Stimulated activated CD8-positive, alpha-beta memory T cell treated with anti-CD3 and anti-CD28 coated beads, Interleukin-2, amount 100 ng/mL, for 48 hours (primary cell): ENCODE measurements around the gene CRAT.
"Not testable (repeated sequence)": the region's sequence is repeated elsewhere in the genome, so short reads cannot be mapped to it uniquely, and the experiment has no call there.

Source experiments
- DNase-seq, 2 donors: peaks; one replicate each; pipeline ENCODE4 v3.0.0-alpha.2; 2020; ENCODE audit warnings: low read depth in 2 of 2

CRAT gene

DNA sequence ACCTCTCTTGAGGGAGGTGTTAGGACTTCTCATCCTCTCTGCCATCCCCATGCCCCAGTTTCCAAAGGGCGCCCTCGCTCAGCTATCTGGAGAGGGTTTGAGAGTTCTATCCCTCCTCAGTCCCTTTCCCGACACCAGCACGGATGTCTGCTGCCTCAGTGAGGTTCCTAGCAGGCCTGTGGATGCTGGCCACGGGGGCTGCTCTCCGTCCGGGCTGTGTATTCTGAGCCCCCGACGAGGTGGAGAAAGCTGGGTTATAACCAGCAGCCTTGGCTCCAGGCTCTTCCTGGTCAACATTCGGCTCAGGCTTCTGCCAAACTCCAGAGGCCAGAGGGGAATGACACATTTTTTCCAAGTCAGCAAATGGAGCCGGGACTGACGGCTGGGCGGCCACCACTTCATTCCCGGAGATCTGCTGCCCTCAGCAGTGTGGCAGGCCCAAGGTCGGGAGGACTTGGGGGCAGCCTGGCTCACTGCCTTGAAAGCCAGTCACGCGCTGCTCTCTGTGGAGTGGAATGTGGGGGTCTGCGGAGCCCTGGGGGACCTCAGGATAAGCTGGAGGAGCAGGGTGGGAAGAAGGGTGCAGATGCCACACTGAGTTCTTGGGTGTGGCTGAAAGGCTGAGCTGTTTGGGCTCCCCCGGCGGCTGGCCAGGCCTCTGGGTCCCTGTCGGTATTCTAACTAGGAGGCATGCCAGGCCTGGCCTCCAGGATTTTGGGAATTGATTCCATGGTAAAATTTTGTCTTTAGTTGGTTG, 28.1 kb upstream of the CRAT start:
- no peak for DNase-seq

DNA sequence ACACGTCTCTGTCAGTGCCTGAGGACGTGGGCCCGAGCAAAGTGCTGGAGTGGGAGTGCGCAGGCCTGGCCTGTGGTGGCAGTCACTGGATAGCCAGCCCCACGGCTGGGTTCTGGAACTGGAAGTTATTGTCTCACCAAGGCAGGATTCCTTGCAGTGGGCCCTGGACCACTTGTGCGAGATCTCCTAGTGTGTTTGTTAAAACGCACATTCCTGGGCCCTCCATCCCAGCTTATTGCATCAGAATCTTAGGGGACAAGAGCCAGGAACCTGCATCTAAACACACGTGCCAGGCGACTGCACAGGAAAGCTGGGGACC, 27.5 kb upstream of the CRAT start:
- DNase-seq: no peak

DNA sequence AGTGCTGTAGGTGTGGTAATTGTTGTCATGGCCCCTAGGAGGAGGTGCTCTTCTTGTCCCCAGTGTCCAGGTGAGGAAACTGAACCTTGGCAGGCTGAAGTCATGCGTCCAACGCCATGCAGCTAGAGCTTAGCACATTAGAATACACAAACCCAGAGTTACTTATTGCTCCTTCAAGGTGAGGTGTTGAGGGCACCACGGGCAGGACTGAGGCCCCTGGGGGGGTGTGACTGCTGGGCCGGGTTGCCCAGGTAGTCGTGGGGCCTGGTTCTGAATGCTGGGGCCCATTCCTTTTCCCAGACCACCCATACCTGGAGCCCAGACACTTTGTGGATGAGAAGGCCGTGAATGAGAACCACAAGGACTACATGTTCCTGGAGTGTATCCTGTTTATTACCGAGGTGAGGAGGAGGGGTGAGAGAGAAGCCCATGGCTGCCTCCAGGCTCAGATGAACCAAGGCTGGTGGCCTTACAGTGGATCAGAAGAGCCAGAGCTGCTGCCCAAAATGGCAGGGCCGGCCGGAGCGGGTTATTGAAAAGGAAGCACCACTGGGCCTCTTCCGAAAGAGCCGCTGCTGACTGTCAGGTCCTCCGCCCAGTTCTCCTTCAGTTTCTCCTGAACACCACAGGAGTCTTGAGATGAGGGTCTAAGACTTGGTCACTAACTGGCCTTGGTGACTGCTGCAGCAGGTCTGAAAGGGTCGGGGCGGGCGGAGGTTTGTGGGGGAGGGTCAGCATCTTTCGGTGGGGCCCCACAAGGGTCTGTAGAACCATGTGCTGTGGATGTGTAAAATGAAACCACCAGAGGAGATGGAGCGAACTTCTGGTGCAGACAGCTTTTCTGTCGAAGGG, 26.9 kb upstream of the CRAT start:
- DNase-seq: no peak

DNA sequence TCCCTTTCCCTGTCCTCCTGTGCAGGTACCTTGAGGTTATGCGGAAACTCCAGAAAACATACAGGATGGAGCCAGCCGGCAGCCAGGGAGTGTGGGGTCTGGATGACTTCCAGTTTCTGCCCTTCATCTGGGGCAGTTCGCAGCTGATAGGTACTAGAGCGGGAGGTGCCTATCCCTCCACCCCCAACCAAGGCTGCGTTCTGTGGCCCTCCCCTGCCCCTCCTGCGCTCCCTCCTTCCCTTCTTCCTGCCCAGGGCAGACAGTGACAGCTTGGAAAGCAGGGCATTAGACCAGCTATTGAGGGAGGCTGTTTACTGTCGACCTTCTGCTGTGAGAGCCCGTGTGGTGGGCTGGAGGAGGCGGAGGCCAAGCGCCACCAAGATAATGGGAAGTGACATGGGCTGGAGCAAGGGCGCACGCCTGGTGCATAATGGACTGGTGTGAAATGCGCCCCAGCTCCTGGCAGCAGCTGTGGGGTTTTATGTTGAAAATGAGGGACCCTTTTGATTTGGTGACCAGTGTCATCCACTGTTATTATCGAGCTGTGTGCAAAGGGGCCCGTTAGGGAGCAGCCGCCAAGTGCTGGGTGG, 25.9 kb upstream of the CRAT start:
- DNase-seq: no peak

DNA sequence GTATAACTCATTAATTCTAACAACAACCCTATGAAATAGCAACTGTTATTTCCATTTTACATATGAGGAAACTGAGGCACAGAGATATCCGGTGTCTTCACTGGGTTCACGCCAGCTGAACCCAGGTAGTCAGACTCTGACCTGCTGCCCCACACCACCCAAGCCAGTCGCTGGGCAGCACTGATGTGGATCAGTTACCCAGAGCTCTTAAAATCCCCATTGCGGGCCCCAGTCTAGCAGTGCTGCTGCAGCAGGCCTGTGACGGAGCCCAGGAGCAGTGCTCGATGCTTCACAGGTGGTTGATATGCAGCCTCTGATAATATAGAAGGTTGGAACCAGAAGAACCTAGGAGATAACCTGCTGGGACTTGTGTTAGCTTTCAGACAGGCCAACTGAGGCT, 24.9 kb upstream of the CRAT start:
- no peak for DNase-seq

DNA sequence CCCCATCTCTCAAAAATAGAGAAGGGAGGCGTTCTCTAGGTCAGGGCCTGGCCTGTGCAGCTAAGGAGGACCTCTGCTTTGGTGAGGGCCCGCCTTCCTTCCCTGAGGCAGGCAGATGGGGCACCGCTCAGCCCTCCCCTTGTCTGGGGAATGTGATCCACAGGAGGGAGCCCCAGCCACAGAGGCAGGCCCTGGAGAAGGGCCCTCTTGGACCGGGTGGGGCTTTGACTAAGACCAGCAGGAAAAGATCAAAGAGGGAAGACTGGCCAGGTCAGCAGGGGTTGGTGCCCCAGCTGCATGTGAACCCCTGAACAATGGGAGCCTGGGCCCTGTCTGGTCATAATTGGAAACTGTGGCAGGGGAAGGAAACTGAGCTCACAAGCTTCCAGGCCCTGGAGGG, 22.5 kb upstream of the CRAT start:
- no peak for DNase-seq

DNA sequence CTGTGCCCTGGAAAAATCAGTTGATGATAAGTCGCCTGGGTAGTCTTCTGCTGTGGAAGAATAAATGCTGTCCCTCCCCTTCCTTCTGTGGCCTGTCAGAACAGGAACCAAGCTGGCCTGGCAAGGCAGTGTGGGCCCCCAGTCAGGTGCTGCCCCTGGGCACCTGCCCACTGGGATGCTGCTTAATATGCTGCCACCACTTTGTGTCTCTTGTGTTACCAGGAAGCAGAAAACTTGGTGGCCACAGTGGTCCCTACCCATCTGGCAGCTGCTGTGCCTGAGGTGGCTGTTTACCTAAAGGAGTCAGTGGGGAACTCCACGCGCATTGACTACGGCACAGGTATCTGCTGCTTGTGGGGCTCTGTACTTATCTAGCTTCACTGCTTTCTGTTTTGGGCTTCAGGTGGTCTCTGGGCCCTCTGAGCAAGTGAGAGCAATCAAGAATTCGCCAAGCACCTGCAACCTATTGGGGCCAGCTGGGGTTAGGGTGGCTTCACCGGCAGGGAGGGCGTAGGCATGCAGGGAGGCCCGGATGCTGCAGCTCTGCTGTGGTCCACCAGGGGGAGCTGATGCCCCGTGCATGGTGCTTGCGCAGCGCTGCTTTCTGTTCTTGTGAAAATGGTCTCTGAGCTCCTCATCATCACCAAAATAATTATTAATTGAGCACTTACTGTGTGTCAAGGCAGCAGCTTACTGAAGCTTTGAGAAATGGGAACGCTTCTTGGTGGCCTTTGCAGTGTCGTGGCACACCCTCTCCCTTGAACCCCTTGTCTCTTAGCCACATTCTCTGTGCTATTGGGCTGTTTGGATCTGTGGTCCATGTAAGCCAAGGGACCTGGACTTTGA, 20.9 kb upstream of the CRAT start:
- DNase-seq: peak; percentile 73 to 76

DNA sequence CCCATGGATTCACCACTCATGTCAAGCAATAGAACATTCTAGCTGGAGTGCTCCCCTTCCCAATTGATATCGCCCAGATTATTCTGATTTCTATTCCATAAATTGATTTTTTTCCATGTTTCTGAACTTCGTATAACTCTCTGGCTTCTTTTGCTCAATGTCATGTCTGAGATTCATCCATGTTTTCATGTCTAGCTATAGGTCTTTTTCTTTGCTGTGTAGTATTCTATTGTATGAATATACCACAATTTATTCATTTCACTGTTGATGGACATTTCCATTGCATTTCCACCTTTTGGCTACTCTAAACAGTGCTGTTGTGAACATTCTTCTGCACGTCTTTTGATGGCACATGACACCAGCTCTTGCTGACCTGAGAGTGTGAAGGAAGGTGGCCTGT, 20.2 kb upstream of the CRAT start:
- DNase-seq: no peak

DNA sequence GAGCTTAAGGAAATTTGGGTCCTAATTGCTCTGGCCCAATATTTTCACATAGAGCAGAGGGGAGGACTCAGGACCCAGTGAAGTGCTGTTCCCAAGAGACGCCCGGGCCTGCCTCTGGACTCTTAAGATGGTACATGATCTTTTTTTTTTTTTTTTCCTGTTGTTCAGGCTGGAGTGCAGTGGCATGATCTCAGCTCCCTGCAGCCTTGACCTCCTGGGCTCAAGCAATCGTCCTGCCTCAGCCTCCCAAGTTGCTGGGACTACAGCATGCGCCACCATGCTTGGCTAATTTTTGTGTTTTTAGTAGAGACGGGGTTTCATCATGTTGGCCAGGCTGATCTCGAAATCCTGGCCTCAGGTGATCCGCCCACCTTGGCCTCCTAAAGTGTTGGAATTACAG, 19.7 kb upstream of the CRAT start:
- DNase-seq: not testable (repeated sequence)

DNA sequence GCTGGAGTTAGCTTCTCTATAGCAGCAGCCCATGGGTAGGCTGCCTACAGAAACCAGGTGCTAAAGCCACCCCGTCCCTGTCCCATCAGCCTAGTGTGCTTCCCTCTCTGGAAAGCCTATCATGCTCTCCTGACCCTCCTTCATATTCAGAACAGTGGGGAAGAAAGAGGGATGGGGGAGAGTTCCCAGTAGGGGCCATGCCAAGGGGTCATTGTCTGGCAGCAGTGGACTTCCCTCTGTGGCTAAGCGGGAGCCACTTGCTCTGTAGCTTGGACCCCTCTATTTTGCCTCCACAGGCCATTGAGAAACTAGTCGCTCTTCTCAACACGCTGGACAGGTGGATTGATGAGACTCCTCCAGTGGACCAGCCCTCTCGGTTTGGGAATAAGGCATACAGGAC, 18.1 kb upstream of the CRAT start:
- DNase-seq: no peak

DNA sequence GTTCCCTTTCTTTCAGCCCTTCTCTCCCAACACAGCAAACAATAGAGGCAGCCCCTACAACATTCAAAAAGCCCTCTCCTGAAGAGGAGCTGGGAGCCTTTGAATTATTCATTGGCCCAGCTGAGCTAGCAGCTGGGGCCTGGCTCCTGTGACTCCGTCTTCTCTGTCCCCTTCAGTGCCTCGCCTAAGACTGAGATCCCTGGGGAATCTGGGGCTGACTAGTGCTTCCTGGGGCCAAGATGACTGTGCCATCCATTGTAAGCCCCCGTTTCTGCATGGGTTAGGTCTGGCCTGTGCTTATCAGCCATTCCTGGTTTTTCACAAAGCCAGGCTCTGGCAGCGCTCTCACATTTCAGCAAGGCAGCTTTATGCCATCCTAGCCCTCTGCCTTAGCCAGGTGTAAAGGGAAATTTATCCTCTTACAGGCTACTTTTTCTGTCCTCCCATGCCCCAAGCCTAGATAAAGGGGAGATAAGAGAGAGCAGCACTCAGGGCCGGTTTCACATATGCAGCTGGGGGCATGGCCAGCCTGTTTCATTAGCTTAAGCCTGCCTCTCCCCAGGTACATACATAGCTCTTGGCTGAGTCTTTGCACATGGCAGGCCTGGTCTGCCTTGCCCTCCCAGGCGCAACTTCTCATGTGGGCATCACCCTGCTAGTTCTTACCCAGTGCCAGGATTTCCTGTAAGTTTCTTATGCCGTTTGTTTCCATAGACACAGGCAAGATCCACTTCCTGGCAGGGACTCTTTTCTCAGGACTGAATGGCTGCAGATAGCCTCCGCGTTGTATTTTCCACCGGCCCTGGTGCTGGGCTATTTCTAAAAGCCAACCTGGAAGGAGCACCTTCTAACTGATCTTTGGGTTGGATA, 16.4 kb upstream of the CRAT start:
- DNase-seq: no peak

DNA sequence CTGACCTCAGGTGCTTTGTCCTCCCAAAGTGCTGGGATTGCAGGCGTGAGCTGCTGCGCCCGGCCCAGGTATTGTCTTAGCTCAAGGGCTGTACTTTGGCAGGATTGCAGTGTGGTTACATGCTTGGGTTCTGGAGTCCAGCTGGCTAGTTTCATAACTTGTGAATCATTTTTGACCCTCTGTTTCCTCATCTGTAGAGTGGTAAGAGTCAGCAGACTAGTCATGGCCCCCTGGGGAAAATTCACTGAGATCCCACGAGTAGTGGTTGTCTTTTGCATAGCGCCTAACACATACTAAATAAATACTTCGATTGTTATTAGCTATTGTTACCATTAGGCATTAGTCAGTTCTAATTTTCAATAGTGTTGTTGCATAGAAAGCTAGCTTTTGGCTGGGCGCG, 14.9 kb upstream of the CRAT start:
- no peak for DNase-seq

DNA sequence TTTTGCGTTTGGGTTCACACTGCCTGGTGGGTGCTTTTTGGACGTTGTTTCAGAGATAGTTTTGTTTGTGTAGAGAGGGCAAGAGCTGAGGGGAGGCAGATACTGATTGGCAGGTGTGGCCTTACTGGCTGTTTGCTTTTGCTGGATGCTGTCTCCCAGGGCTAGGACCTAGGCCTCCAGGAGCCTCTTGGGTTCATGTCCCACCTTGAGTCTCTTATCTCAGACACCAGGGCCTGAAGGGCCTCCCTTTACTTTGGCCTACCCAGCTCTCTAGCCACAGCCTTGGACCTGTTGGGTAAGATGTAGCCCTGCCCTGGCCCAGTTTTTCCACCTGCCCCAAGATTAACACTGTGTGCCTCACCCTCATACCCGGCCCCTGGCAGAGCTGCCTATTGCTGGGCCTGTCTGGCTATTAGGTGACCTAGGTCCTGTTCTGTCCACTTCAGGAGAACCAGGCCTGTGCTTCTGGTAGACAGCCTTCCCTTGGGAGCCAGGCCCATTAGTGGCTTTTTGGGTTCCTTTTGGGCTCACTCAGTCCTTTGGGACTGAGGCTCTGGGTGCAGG, 14.0 kb upstream of the CRAT start:
- no peak for DNase-seq

DNA sequence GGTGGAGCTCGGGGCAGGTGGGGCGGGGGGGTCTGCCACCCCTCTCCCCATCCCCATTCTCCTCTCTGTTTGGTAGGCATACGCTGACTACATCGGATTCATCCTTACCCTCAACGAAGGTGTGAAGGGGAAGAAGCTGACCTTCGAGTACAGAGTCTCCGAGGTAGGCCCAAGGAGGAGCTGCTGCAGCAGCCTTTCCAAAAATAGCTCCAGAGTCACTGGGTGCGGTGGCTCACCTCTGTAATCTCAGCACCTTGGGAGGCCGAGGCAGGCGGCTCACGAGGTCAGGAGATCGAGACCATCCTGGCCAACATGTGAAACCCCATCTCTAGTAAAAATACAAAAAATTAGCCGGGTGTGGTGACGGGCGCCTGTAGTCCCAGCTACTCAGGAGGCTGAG, 12.4 kb upstream of the CRAT start:
- DNase-seq: not testable (repeated sequence)

DNA sequence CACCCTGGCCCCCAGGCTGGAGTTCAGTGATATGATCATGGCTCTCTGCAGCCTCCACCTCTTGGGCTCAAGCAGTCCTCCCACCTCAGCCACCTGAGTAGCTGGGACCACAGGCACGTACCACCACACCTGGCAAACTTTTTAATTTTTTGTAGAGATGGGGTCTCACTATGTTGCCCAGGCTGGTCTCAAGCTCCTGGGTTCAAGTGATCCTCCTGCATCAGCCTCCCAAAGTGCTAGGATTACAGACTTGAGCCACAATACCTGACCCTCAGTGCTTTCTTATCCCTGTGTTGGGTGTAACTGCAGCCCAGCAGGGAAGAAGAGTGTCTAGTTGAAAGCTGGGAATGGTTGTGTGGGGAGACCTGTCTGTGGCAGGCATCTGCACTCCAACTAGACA, 11.5 kb upstream of the CRAT start:
- DNase-seq: no peak

DNA sequence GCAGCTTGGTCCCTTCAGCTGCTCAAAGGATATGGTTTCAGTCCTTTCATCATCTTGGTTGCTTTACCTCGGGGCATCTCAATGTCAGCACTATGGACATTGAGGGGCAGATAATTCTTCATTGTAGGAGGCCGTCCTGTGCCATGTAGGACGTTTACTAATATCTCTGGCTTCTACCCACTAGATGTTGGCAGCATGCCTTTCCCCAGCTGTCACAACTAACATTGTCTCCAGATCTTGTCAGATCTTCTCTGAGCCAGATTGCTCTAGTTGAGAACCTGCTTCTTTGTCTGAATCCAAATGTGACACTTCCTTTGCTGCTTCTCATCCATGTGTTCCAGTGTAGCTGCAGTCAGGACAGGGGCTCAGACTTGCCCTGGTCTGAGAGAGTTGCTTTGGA, 10.9 kb upstream of the CRAT start:
- no peak for DNase-seq

DNA sequence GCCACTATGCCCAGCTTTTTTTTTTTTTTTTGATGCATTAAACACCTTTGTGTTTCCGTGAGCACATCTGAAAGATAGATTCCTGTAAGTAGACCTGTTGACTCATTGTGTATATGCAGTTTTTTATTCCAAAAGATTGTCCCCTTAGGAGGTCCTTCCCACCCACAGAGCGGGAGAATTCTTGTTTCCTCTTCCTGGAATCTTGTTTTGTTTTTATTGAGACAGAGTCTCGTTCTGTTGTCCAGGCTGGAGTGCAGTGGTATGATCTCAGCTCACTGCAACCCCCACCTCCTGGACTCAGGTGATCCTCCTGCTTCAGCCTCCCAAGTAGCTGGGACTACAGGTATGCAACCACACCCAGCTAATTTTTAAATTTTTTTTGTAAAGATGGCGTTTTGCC, 8.2 kb upstream of the CRAT start:
- no peak for DNase-seq

DNA sequence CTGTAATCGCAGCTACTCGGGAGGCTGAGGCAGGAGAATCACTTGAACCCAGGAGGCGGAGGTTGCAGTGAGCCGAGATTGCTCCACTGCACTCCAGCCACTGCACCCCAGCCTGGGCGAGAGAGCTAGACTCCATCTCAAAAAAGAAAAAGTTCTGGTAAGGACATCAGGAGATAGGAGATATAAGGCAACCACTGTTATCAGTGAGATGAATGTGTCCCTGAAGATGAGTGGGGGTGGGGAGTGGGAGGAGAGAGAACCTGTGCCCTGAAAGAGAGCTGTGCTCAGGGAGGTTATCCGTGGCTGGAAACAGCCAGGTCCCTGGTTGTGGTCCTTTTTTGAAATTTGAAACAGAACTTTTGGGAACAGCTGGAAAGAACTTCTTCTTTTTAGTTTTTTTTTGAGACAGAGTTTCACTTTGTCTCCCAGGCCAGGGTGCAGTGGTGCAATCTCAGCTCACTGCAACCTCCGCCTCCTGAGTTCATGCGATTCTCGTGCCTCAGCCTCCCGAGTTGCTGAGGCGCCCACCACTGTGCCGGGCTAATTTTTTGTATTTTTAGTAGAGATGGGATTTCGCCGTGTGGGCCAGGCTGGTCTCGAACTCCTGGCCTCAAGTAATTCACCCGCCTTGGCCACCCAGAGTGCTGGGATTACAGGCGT, 3.2 kb upstream of the CRAT start:
- no peak for DNase-seq

DNA sequence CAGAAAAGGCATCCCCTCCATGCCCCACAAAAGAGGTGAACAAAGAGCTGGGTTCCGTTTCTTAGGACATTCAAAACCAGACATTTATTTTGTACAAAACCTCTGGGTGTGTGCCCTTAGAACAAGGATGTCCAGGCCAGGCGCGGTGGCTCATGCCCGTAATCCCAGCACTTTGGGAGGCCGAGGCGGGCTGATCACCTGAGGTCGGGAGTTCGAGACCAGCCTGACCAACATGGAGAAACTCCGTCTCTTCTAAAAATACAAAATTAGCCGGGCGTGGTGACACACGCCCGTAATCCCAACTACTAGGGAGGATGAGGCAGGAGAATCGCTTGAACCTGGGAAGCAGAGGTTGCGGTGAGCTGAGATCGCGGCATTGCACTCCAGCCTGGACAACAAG, 1.9 kb upstream of the CRAT start:
- DNase-seq: not testable (repeated sequence)

DNA sequence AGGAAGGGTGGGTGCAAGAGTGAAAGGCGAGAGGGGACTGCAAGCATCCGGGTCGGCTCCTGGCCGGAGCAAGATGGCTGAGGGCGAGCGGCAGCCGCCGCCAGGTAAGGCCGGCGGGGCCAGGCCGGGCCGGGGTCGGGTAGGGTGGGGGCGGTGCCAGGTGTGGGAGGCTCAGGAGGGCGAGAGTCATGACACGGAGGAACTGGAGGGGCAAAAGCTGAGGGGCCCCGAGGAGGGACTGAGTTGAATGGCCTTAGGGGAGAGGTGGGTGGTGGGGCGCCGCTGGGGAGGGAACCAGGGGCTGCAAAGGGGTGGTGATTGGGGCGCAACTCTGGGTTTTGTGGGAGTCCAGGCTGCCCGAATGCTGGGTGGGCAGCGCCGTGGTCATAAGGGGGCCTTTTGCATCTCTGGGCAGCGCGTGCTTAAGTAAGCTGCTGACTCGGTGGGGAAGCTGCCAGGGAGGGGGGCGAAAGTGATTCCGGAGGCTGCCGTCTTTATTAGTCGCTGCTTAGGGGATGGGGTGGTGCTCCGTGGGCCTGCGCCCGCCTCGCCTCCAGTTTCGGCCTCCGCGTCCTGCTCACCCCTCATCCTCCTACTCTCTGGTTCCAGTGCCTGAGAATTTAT, 1.0 kb upstream of the CRAT start:
- DNase-seq: peak; percentile 7 to 22
